HCT116 (cell line): Measurements from ENCODE around the gene MYCBP2. TPM values are rescaled to one million over a fixed set of nuclear protein-coding genes. Genes with fewer than 3 reads are reported as not detected.

Source experiments
- ATAC-seq: fragments of 200-7000 bp; cut with Tn5 transposase; 2 replicates; pipeline ENCODE4 v1.9.1; 2020; ENCODE audit warnings: mild to moderate bottlenecking, moderate library complexity
- BruUV-seq: library from RNA; stranded (reverse); fragments of 400-500 nt; replicated peaks from 2 replicates; lab custom pipeline; 2021; lab: Mats Ljungman, UMichigan
- CTCF ChIA-PET: fragments of 300-600 bp; sonication (Branson Sonifier 250); formaldehyde crosslinking; loops from one replicate; lab custom pipeline; 2021; ENCODE audit warnings: antibody characterized with exemption; lab: Charles Lee
- POLR2A ChIA-PET: fragments of 300-600, 350-600 bp; sonication (Branson Sonifier 250); formaldehyde crosslinking; loops from one replicate; lab custom pipeline; 2021; ENCODE audit warnings: antibody characterized with exemption; lab: Charles Lee
- RAD21 ChIA-PET, 2 experiments: fragments of 300-600 bp; sonication (Branson Sonifier 250); formaldehyde crosslinking; loops; one replicate each; lab custom pipeline; 2023; ENCODE audit warnings: low total read pairs in 2 of 2; ENCODE audit not compliant: uncharacterized antibody in 2 of 2, unreplicated experiment in 2 of 2, low non-redundant PET in 1 of 2; lab: Charles Lee
- DNase-seq: peaks from one replicate; pipeline ENCODE4 v3.0.0-alpha.2; 2010; ENCODE audit warnings: low read depth, low spot score
- H2AFZ ChIP-seq: fragments of 200-600 bp; shearing (Covaris generic), sonication (generic); 2 replicates; pipeline ENCODE4 v1.6.1; 2017; ENCODE audit warnings: low read depth, mixed run types, mixed read lengths, antibody characterized with exemption, low read length; ENCODE audit not compliant: poor library complexity, severe bottlenecking
- H3K27ac ChIP-seq: 2 replicates; pipeline ENCODE4 v1.5.1; 2012; ENCODE audit warnings: low read depth, low read length
- H3K27me3 ChIP-seq: fragments of 200-600 bp; sonication (generic); 2 replicates; pipeline ENCODE4 v1.6.1; 2016; ENCODE audit warnings: mixed run types, low read length, mixed read lengths; ENCODE audit not compliant: insufficient read depth
- H3K36me3 ChIP-seq, 2 experiments: fragments of 200-500 bp in 1 of 2; fragments of 200-600 bp in 1 of 2; sonication (Bioruptor generic) in 1 of 2; sonication (generic) in 1 of 2; 2 replicates each; pipeline versions ENCODE4 v1.5.1 to v1.6.1; 2014 to 2016; ENCODE audit warnings: low read length in 2 of 2, inconsistent platforms in 1 of 2, mixed read lengths in 1 of 2, mixed run types in 1 of 2; ENCODE audit not compliant: insufficient read depth in 2 of 2, control insufficient read depth in 1 of 2
- H3K4me1 ChIP-seq, 2 experiments: fragments of 200-600 bp in 1 of 2; sonication (generic) in 1 of 2; 2 replicates each; pipeline versions ENCODE4 v1.5.1 to v1.6.1; 2012 to 2017; ENCODE audit warnings: low read length in 2 of 2, inconsistent platforms in 1 of 2, mild to moderate bottlenecking in 1 of 2, mixed read lengths in 1 of 2, mixed run types in 1 of 2, moderate library complexity in 1 of 2; ENCODE audit not compliant: insufficient read depth in 2 of 2, control insufficient read depth in 1 of 2
- H3K4me2 ChIP-seq: fragments of 200-600 bp; sonication (generic); 2 replicates; pipeline ENCODE4 v1.6.1; 2017; ENCODE audit warnings: mixed run types, low read length, mixed read lengths
- H3K4me3 ChIP-seq, 2 experiments: fragments of 200-600 bp in 1 of 2; sonication (generic) in 1 of 2; replicated peaks in 1 of 2; 2 replicates each; pipeline ENCODE4 v1.5.1; 2011 to 2016; ENCODE audit warnings: low read length in 2 of 2, control low read depth in 1 of 2, low read depth in 1 of 2, mild to moderate bottlenecking in 1 of 2, mixed read lengths in 1 of 2, mixed run types in 1 of 2
- H3K79me2 ChIP-seq: fragments of 200-600 bp; sonication (generic); 2 replicates; pipeline ENCODE4 v1.6.1; 2017; ENCODE audit warnings: mild to moderate bottlenecking, mixed run types, low read length, moderate library complexity, mixed read lengths; ENCODE audit not compliant: insufficient read depth
- H3K9ac ChIP-seq: fragments of 200-600 bp; sonication (generic); 2 replicates; pipeline ENCODE4 v1.6.1; 2016; ENCODE audit warnings: low read length, mixed read lengths
- H3K9me2 ChIP-seq: fragments of 200-600 bp; sonication (generic), shearing (Covaris generic); 2 replicates; pipeline ENCODE4 v1.6.1; 2017; ENCODE audit warnings: mixed run types, mild to moderate bottlenecking, moderate library complexity; ENCODE audit not compliant: insufficient read depth
- H3K9me3 ChIP-seq, 2 experiments: fragments of 200-500 bp in 1 of 2; fragments of 200-600 bp in 1 of 2; sonication (Bioruptor generic) in 1 of 2; sonication (generic) in 1 of 2; 2 replicates each; pipeline ENCODE4 v1.6.1; 2014 to 2017; ENCODE audit warnings: low read length in 2 of 2, mixed read lengths in 2 of 2, inconsistent platforms in 1 of 2, low read depth in 1 of 2, mild to moderate bottlenecking in 1 of 2, mixed run types in 1 of 2, moderate library complexity in 1 of 2; ENCODE audit not compliant: control insufficient read depth in 1 of 2, insufficient read depth in 1 of 2
- H4K20me1 ChIP-seq: fragments of 200-600 bp; sonication (generic), shearing (Covaris generic); 2 replicates; pipeline ENCODE4 v1.6.1; 2017; ENCODE audit warnings: mixed run types, mild to moderate bottlenecking, moderate library complexity; ENCODE audit not compliant: insufficient read depth
- CEBPB ChIP-seq: IDR thresholded peaks from 2 replicates; pipeline ENCODE4 v1.6.1; 2012; ENCODE audit warnings: low read depth
- EGR1 ChIP-seq: IDR thresholded peaks from 2 replicates; pipeline ENCODE4 v1.6.1; 2012; ENCODE audit warnings: low read depth
- ELF1 ChIP-seq: IDR thresholded peaks from 2 replicates; pipeline ENCODE4 v1.6.1; 2012; ENCODE audit warnings: low read depth, borderline replicate concordance
- EZH2 ChIP-seq: fragments of 200-600 bp; sonication (generic); IDR thresholded peaks from 2 replicates; pipeline ENCODE4 v1.6.1; 2017; ENCODE audit warnings: antibody characterized with exemption, mixed run types
- EZH2phosphoT487 ChIP-seq: fragments of 200-600 bp; IDR thresholded peaks from 2 replicates; pipeline ENCODE4 v1.6.1; 2018; ENCODE audit warnings: antibody characterized with exemption, borderline replicate concordance
- FOSL1 ChIP-seq: IDR thresholded peaks from 2 replicates; pipeline ENCODE4 v1.6.1; 2012; ENCODE audit warnings: low read depth
- JUND ChIP-seq: IDR thresholded peaks from 2 replicates; pipeline ENCODE4 v1.6.1; 2012
- POLR2A ChIP-seq: IDR thresholded peaks from 2 replicates; pipeline ENCODE4 v1.7.0; 2011; ENCODE audit warnings: borderline replicate concordance; ENCODE audit not compliant: insufficient read depth, insufficient read length; ENCODE audit errors: extremely low read depth
- POLR2AphosphoS5 ChIP-seq: IDR thresholded peaks from 2 replicates; pipeline ENCODE4 v1.6.1; 2011; ENCODE audit warnings: mild to moderate bottlenecking, low read depth, low read length, moderate library complexity
- RAD21 ChIP-seq: IDR thresholded peaks from 2 replicates; pipeline ENCODE4 v1.6.1; 2012; ENCODE audit warnings: low read depth, mild to moderate bottlenecking
- SIN3A ChIP-seq: IDR thresholded peaks from 2 replicates; pipeline ENCODE4 v1.6.1; 2012; ENCODE audit warnings: low read depth
- SP1 ChIP-seq: IDR thresholded peaks from 2 replicates; pipeline ENCODE4 v1.6.1; 2012; ENCODE audit warnings: low read depth
- SRF ChIP-seq: IDR thresholded peaks from 2 replicates; pipeline ENCODE4 v1.6.1; 2012; ENCODE audit warnings: low read depth
- TCF7L2 ChIP-seq: IDR thresholded peaks from 2 replicates; pipeline ENCODE4 v1.7.0; 2011; ENCODE audit warnings: borderline replicate concordance, inconsistent platforms; ENCODE audit not compliant: insufficient read depth, insufficient read length; ENCODE audit errors: extremely low read depth
- ZFX ChIP-seq: fragments of 450-650 bp; IDR thresholded peaks from 2 replicates; pipeline ENCODE4 v1.6.1; 2017
- ZNF274 ChIP-seq: fragments of 200-500 bp; sonication (Bioruptor generic); IDR thresholded peaks from 2 replicates; pipeline ENCODE4 v1.6.1; 2014; ENCODE audit warnings: mild to moderate bottlenecking, low read depth, low read length, inconsistent platforms
- intact Hi-C: fragments of 100-400 bp; cut with micrococcal nuclease; formaldehyde crosslinking; loops from 2 replicates; pipeline ENCODE4 v1.10.0; 2022
- total RNA-seq: library from RNA; stranded (reverse); gene quantifications from one replicate; pipeline ENCODE4 v1.2.1, GENCODE V29; 2021; ENCODE audit not compliant: unreplicated experiment
- TF ChIP-seq, protein P1 (sequence below): IDR thresholded peaks from 2 replicates; pipeline ENCODE4 v1.6.1; 2012
- TF ChIP-seq, protein P2 (sequence below): IDR thresholded peaks from 2 replicates; pipeline ENCODE4 v1.6.1; 2011; ENCODE audit warnings: mild to moderate bottlenecking, low read length, moderate library complexity; ENCODE audit not compliant: insufficient replicate concordance; ENCODE audit errors: extremely low read depth
- TF ChIP-seq, protein P3 (sequence below): IDR thresholded peaks from 2 replicates; pipeline ENCODE4 v1.6.1; 2012
- TF ChIP-seq, protein P4 (sequence below), 3 experiments: fragments of 200-600 bp in 1 of 3; sonication (generic) in 1 of 3; IDR thresholded peaks in 2 of 3; conservative IDR thresholded peaks in 1 of 3; 2 replicates each; pipeline ENCODE4 v1.5.1; 2012 to 2017; ENCODE audit warnings: low read depth in 2 of 3, low read length in 2 of 3, antibody characterized with exemption in 1 of 3, borderline replicate concordance in 1 of 3, control low read depth in 1 of 3, mild to moderate bottlenecking in 1 of 3, mixed read lengths in 1 of 3, mixed run types in 1 of 3, moderate library complexity in 1 of 3; ENCODE audit not compliant: insufficient read depth in 1 of 3

MYCBP2 gene
- total RNA-seq, 1 experiment from 2014 or later = 48.5 TPM

GRCh38 chr13:77026861-77027621 lies 299.9 kb downstream of the MYCBP2 start, which contains the start of gene FBXL3:
TSS of gene FBXL3 (minus strand) at chr13:77027159. CDS start at chr13:77021860, 5,299 bp downstream.
- DNase-seq = peak; percentile 46
- peak within 1 kb of the TSS; percentile 79 for H2AFZ ChIP-seq
- RAD21 ChIA-PET = no interaction called here
- H3K4me1 ChIP-seq = peaks cover 9 to 25% of the 10 kb centered on the region in 2 experiments; a peak in 3 of 4 replicates
- intact Hi-C loops = loop anchor here (10.0 kb wide), 2 partner anchors 298 to 448 kb away; partner anchors contain the start of gene MYCBP2
- peaks cover 14% of the 10 kb centered on the region for H4K20me1 ChIP-seq
- H3K79me2 ChIP-seq = peaks cover 44% of the 10 kb centered on the region
- CTCF ChIA-PET = interaction anchor here (2.2 kb wide), 1 partner anchor 11 kb away, joined by 8 read pairs; no protein-coding TSS in a partner anchor
- no peaks in the 10 kb centered on the region for H3K9me2 ChIP-seq
- no peaks in the 10 kb centered on the region for H3K36me3 ChIP-seq
- POLR2A ChIA-PET = interaction anchor here (0.7 kb wide), 1 partner anchor 233 kb away, joined by 3 read pairs; no protein-coding TSS in a partner anchor
- no TSS peak for BruUV-seq
- ATAC-seq = peak; percentile 77
- peak within 1 kb of the TSS; percentile 90 for H3K9ac ChIP-seq
- H3K27ac ChIP-seq = peak within 1 kb of the TSS; percentile 94
- peak within 1 kb of the TSS; percentile 63 to 84 for H3K4me3 ChIP-seq
- H3K4me2 ChIP-seq = peak within 1 kb of the TSS; percentile 98
- no peaks in the 10 kb centered on the region for H3K9me3 ChIP-seq
- H3K27me3 ChIP-seq = no peaks in the 10 kb centered on the region
- TF ChIP-seq SIN3A (peak; percentile 66), POLR2A (peak; percentile 13), EZH2phosphoT487 (no peak), FOSL1 (no peak), ZNF274 (no peak), CEBPB (no peak), RAD21 (no peak), SP1 (0 out of 2 replicates have a peak, but pooled peaks have one; percentile 28), EGR1 (no peak), JUND (no peak), EZH2 (no peak), POLR2AphosphoS5 (peak; percentile 87), SRF (no peak), ZFX (peak; percentile 66), TCF7L2 (no peak), ELF1 (no peak)
- TF ChIP-seq, protein P1, sequence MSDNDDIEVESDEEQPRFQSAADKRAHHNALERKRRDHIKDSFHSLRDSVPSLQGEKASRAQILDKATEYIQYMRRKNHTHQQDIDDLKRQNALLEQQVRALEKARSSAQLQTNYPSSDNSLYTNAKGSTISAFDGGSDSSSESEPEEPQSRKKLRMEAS = no peak
- TF ChIP-seq, protein P2, sequence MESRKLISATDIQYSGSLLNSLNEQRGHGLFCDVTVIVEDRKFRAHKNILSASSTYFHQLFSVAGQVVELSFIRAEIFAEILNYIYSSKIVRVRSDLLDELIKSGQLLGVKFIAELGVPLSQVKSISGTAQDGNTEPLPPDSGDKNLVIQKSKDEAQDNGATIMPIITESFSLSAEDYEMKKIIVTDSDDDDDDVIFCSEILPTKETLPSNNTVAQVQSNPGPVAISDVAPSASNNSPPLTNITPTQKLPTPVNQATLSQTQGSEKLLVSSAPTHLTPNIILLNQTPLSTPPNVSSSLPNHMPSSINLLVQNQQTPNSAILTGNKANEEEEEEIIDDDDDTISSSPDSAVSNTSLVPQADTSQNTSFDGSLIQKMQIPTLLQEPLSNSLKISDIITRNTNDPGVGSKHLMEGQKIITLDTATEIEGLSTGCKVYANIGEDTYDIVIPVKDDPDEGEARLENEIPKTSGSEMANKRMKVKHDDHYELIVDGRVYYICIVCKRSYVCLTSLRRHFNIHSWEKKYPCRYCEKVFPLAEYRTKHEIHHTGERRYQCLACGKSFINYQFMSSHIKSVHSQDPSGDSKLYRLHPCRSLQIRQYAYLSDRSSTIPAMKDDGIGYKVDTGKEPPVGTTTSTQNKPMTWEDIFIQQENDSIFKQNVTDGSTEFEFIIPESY = no peak
- TF ChIP-seq, protein P3, sequence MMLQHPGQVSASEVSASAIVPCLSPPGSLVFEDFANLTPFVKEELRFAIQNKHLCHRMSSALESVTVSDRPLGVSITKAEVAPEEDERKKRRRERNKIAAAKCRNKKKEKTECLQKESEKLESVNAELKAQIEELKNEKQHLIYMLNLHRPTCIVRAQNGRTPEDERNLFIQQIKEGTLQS = no peak
- TF ChIP-seq, protein P4, sequence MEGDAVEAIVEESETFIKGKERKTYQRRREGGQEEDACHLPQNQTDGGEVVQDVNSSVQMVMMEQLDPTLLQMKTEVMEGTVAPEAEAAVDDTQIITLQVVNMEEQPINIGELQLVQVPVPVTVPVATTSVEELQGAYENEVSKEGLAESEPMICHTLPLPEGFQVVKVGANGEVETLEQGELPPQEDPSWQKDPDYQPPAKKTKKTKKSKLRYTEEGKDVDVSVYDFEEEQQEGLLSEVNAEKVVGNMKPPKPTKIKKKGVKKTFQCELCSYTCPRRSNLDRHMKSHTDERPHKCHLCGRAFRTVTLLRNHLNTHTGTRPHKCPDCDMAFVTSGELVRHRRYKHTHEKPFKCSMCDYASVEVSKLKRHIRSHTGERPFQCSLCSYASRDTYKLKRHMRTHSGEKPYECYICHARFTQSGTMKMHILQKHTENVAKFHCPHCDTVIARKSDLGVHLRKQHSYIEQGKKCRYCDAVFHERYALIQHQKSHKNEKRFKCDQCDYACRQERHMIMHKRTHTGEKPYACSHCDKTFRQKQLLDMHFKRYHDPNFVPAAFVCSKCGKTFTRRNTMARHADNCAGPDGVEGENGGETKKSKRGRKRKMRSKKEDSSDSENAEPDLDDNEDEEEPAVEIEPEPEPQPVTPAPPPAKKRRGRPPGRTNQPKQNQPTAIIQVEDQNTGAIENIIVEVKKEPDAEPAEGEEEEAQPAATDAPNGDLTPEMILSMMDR (IDR thresholded peaks at IDR 0.05 in 2 of 3, conservative IDR thresholded peaks at IDR 0.05 in 1 of 3; ENCODE audit: borderline replicate concordance in 1 of 3, insufficient read depth in 1 of 3, low read depth in 2 of 3, low read length in 2 of 3) = no peak
